ENCODE measurements around the gene SELENOI. TPM values are rescaled to one million over a fixed set of nuclear protein-coding genes. Genes with fewer than 3 reads are reported as not detected.
"Not testable (repeated sequence)": the region's sequence is repeated elsewhere in the genome, so short reads cannot be mapped to it uniquely, and the experiment has no call there.

SELENOI gene
- total RNA-seq, 2 experiments from 2014 or later, result 26.4 TPM

GRCh38 chr2:26354469-26354868 is 8.5 kb downstream of the SELENOI start:
- DNase-seq; H3K4me3 Mint-ChIP-seq; H3K27me3 Mint-ChIP-seq; ATAC-seq (ENCODE audit: low read depth); H3K9me3 Mint-ChIP-seq; H3K27ac Mint-ChIP-seq: not testable (repeated sequence)
- Mint-ChIP-seq H3K36me3 (peaks cover 18% of the 10 kb centered on the region), H3K4me1 (peaks cover 33% of the 10 kb centered on the region)
- POLR2A ChIA-PET, result interaction anchor here (0.9 kb wide), 2 partner anchors 9 to 28 kb away, joined by 3 read pairs; no protein-coding TSS in a partner anchor

DNA sequence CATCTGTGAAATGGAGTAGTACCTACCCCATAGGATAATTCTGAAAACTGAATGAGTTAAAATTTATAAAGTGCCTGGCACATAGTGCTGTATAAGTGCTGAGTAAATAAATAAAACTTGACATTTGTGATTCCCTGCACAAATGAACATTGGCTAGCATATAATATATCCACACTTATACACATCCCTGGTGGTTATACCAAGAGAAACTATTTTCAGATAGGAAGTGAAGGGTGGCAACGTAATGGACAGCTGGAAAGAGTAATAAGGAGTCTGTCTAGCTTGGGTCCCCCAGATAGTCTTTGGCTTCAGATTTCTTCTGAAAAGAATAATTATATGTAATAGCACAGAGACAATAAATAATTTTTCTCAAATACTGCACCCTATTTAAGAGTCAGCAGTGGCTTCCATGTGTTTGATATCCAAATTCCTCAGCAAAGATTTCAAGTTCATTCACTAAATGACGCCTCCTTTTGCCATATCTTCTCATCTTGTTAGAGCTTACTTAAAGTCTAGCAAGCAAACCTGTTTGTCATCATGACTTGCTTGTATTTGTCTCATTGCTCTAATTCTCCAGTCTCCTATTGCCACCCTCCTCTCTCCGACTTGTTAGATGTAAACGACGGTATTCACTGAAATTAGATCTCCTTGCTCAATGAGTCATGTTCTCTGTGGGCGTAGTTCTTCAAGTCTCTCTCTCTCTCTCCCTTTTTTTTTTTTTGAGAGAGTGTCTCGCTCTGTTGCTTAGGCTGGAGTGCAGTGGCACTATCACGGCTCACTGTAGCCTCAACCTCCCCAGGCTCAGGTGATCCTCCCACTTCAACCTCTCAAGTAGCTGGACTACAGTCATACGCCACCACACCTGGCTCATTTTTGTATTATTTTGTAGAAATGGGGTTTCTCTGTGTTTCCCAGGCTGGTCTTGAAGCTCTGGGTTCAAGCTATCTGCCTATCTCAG is 9.4 kb downstream of the SELENOI start:
- Mint-ChIP-seq H3K27ac (peak overlapping the region; percentile 23), H3K4me3 (no peak overlapping the region), H3K36me3 (peaks cover 18% of the 10 kb centered on the region), H3K9me3 (no peaks in the 10 kb centered on the region), H3K27me3 (no peaks in the 10 kb centered on the region), H3K4me1 (peaks cover 36% of the 10 kb centered on the region)
- no peak for ATAC-seq (ENCODE audit: low read depth)
- DNase-seq, result no peak
- POLR2A ChIA-PET, result interaction anchor here (0.9 to 2.5 kb wide), 3 partner anchors 8 to 27 kb away, joined by 3 to 8 read pairs (median 3); partner anchors contain the start of gene ADGRF3

DNA sequence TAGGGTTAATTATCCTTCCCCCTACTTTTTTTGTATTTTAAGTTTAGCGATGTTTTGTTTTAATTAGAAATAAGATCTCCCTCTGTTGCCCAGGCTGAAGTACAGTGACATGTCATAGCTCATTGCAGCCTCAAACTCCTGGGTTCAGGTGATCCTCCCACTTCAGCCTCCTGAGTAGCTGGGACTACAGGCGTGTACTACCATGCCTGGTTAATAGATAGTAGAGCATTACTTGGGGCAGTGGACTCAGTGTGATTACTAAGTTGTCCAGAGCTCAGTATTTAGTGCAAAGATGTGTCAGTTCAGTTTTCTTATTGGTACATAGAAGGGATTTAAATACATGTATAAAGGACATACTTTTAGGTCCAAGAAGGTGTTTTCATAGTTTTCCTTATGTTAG is 10.2 kb downstream of the SELENOI start:
- Mint-ChIP-seq H3K4me3 (no peak overlapping the region), H3K27ac (no peak overlapping the region), H3K4me1 (peaks cover 34% of the 10 kb centered on the region), H3K36me3 (peaks cover 18% of the 10 kb centered on the region), H3K27me3 (no peaks in the 10 kb centered on the region), H3K9me3 (no peaks in the 10 kb centered on the region)
- ATAC-seq (ENCODE audit: low read depth) (no peak), DNase-seq (no peak)
- POLR2A ChIA-PET, result interaction anchor here (2.5 kb wide), 1 partner anchor 9 kb away, joined by 8 read pairs; the partner anchor contains the start of gene ADGRF3

DNA sequence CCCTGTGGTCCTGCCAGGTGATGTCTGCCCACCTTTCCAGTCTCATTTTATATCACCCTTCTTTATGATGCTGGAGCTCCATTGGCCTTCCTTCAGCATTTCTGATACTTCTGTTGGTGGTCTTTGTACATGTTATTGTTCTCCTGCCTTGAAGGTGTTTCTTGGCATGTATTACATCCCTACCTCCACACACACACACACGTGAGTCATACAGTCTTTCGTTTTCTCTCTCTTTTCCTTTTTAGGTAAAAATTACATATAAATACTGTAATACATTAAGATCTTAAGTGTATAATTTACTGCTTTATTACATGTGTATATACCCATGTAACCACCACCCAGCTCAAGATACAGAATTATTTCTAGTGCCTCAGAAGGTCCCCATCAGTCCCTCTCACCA is 10.8 kb downstream of the SELENOI start:
- Mint-ChIP-seq H3K27me3 (no peaks in the 10 kb centered on the region), H3K27ac (no peak overlapping the region), H3K4me1 (peaks cover 29% of the 10 kb centered on the region), H3K4me3 (no peak overlapping the region), H3K36me3 (peaks cover 14% of the 10 kb centered on the region), H3K9me3 (no peaks in the 10 kb centered on the region)
- POLR2A ChIA-PET, result interaction anchor here (1.0 to 2.5 kb wide), 2 partner anchors 9 to 11 kb away, joined by 3 to 8 read pairs; partner anchors contain the start of genes ADGRF3 and SELENOI
- ATAC-seq (ENCODE audit: low read depth), result no peak
- no peak for DNase-seq

DNA sequence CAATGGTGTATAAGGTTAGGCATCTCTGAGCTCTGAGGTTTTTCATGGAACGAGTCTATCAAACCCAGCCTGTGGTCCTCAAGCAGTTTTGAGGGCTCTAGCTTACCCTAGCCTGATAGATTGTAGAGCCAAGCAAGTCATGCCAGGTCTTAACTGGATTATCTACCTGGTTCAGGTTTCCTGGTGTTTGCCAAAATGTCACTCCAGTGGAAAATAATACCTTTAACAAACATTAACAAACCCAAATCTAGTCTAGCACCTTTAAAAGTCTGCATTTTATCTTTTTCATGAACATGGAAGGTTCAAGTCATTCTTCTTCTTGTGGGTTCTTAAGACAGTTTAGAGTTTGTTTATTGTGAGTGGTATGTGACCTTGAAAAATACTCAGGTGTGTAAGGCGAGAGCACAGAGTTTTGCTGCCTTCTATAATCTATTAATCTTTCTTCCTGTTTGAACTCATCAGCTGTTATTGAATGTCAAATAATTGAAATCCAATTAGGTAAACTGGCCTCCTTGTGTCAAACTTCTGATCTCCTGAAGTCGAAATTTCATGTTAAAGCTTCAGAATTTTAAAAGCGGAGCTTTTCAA is 14.0 kb downstream of the SELENOI start:
- Mint-ChIP-seq H3K36me3 (peaks cover 8% of the 10 kb centered on the region), H3K4me3 (no peak overlapping the region), H3K27ac (no peak overlapping the region), H3K27me3 (no peaks in the 10 kb centered on the region), H3K4me1 (peaks cover 24% of the 10 kb centered on the region), H3K9me3 (no peaks in the 10 kb centered on the region)
- ATAC-seq (ENCODE audit: low read depth), result no peak
- POLR2A ChIA-PET, result no interaction called here
- no peak for DNase-seq

GRCh38 chr2:26363323-26363722 is 17.4 kb downstream of the SELENOI start:
- peaks cover 9% of the 10 kb centered on the region for H3K36me3 Mint-ChIP-seq
- no peak overlapping the region for H3K27ac Mint-ChIP-seq
- H3K27me3 Mint-ChIP-seq, result no peaks in the 10 kb centered on the region
- ATAC-seq (ENCODE audit: low read depth) (no peak), DNase-seq (no peak)
- H3K9me3 Mint-ChIP-seq, result no peaks in the 10 kb centered on the region
- H3K4me1 Mint-ChIP-seq, result peaks cover 13% of the 10 kb centered on the region
- POLR2A ChIA-PET, result no interaction called here
- no peak overlapping the region for H3K4me3 Mint-ChIP-seq

DNA sequence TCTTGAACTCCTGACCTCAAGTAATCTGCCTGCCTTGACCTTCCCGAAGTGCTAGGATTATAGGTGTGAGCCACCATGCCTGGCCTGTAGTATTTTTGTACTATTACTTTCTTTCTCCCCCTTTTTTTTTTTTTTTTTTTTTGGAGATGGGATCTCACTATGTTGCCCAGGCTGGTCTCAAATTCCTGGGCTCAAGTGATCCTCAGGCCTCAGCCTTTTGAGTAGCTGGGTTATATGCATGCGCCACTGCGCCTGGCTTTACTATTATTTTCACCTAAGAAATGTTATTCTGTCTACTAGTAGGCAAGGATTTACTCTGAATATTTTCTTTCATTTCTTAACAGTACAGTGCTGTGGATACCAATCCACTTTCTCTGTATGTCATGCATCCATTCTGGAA is 18.0 kb downstream of the SELENOI start:
- Mint-ChIP-seq H3K27me3 (no peaks in the 10 kb centered on the region), H3K27ac (no peak overlapping the region), H3K4me1 (peaks cover 13% of the 10 kb centered on the region), H3K4me3 (no peak overlapping the region), H3K9me3 (no peaks in the 10 kb centered on the region), H3K36me3 (peaks cover 9% of the 10 kb centered on the region)
- DNase-seq (no peak), ATAC-seq (ENCODE audit: low read depth) (no peak)
- POLR2A ChIA-PET, result no interaction called here

- POLR2A ChIA-PET, result no interaction called here
- Mint-ChIP-seq H3K27ac (no peak overlapping the region), H3K4me3 (no peak overlapping the region), H3K36me3 (peaks cover 15% of the 10 kb centered on the region), H3K4me1 (peaks cover 7% of the 10 kb centered on the region), H3K27me3 (no peaks in the 10 kb centered on the region), H3K9me3 (no peaks in the 10 kb centered on the region)
- ATAC-seq (ENCODE audit: low read depth) (no peak), DNase-seq (no peak)
Observed at GRCh38 chr2:26364669-26365068, 18.7 kb downstream of the SELENOI start.

DNA sequence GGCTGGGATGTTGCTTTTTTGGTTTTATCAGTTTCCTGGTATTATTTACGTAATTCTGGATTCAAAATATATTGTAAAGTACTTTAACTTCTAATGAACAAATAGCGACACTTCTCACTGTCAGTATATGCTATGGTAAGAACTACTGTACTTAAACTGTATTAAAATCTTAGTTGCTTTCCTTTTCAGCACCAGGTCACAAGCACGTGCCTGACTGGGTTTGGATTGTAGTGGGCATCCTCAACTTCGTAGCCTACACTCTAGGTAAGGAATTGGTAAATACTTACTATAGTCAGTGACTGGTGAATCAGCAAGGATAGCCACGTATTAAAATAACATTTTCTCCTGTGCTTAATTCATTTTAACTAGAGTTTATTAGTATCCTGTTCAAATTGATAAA is 21.0 kb downstream of the SELENOI start:
- peaks cover 19% of the 10 kb centered on the region for H3K36me3 Mint-ChIP-seq
- ATAC-seq (ENCODE audit: low read depth) (no peak), DNase-seq (no peak)
- H3K27me3 Mint-ChIP-seq, result no peaks in the 10 kb centered on the region
- H3K9me3 Mint-ChIP-seq, result no peaks in the 10 kb centered on the region
- H3K4me1 Mint-ChIP-seq, result peaks cover 5% of the 10 kb centered on the region
- no peak overlapping the region for H3K4me3 Mint-ChIP-seq
- H3K27ac Mint-ChIP-seq, result no peak overlapping the region
- POLR2A ChIA-PET, result no interaction called here

DNA sequence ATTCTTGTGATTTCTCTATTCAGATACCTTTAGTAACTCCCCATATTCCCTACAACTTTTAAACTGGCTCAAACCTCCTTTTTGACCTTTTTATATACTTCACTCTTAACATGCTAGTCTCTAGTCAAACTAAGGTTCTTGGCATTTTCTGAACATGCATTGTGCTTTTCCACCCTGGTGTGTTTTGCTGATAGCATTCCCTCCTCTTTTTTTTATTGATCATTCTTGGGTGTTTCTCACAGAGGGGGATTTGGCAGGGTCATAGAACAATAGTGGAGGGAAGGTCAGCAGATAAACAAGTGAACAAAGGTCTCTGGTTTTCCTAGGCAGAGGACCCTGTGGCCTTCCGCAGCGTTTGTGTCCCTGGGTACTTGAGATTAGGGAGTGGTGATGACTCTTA is 23.7 kb downstream of the SELENOI start:
- H3K4me3 Mint-ChIP-seq; DNase-seq; H3K4me1 Mint-ChIP-seq; POLR2A ChIA-PET; H3K9me3 Mint-ChIP-seq; H3K27me3 Mint-ChIP-seq; H3K27ac Mint-ChIP-seq; ATAC-seq (ENCODE audit: low read depth): not testable (repeated sequence)
- H3K36me3 Mint-ChIP-seq, result peaks cover 33% of the 10 kb centered on the region

DNA sequence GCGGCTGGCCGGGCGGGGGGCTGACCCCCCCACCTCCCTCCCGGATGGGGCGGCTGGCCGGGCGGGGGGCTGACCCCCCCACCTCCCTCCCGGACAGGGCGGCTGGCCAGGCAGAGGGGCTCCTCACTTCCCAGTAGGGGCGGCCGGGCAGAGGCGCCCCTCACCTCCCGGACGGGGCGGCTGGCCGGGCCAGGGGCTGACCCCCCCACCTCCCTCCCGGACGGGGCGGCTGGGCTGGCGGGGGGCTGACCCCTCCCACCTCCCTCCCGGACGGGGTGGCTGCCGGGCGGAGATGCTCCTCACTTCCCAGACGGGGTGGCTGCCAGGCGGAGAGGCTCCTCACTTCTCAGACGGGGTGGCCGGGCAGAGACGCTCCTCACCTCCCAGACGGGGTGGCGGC is 25.0 kb downstream of the SELENOI start:
- H3K9me3 Mint-ChIP-seq; H3K27me3 Mint-ChIP-seq; H3K4me1 Mint-ChIP-seq; ATAC-seq (ENCODE audit: low read depth); H3K4me3 Mint-ChIP-seq; POLR2A ChIA-PET; DNase-seq; H3K27ac Mint-ChIP-seq: not testable (repeated sequence)
- H3K36me3 Mint-ChIP-seq, result peaks cover 41% of the 10 kb centered on the region

- Mint-ChIP-seq H3K27me3 (no peaks in the 10 kb centered on the region), H3K4me3 (peak overlapping the region; percentile 6), H3K9me3 (no peaks in the 10 kb centered on the region), H3K36me3 (peaks cover 43% of the 10 kb centered on the region), H3K4me1 (peaks cover 11% of the 10 kb centered on the region), H3K27ac (peak overlapping the region; percentile 71)
- DNase-seq, result no peak
- POLR2A ChIA-PET, result interaction anchor here (1.1 kb wide), 1 partner anchor 30 kb away, joined by 5 read pairs; the partner anchor contains the start of gene ADGRF3
- peak; percentile 54 for ATAC-seq (ENCODE audit: low read depth)
Observed at GRCh38 chr2:26376799-26377198, 30.9 kb downstream of the SELENOI start.

- H3K4me1 Mint-ChIP-seq, result peaks cover 12% of the 10 kb centered on the region
- no peak overlapping the region for H3K4me3 Mint-ChIP-seq
- no peak overlapping the region for H3K27ac Mint-ChIP-seq
- POLR2A ChIA-PET, result interaction anchor here (0.7 kb wide), 1 partner anchor 135 kb away, joined by 3 read pairs; the partner anchor contains the start of genes HADHA and HADHB
- ATAC-seq (ENCODE audit: low read depth) (no peak), DNase-seq (no peak)
- peaks cover 25% of the 10 kb centered on the region for H3K36me3 Mint-ChIP-seq
- no peaks in the 10 kb centered on the region for H3K27me3 Mint-ChIP-seq
- no peaks in the 10 kb centered on the region for H3K9me3 Mint-ChIP-seq
Observed at GRCh38 chr2:26380281-26380680, 34.3 kb downstream of the SELENOI start.

Measured in activated naive CD8-positive, alpha-beta T cell treated with anti-CD3 and anti-CD28 coated beads, Interleukin-2, amount 10 ng/mL, durations not matched to agents 7 days and 5 days (primary cell).